ENCODE data around the gene TMEM196.

The TMEM196 gene

DNA sequence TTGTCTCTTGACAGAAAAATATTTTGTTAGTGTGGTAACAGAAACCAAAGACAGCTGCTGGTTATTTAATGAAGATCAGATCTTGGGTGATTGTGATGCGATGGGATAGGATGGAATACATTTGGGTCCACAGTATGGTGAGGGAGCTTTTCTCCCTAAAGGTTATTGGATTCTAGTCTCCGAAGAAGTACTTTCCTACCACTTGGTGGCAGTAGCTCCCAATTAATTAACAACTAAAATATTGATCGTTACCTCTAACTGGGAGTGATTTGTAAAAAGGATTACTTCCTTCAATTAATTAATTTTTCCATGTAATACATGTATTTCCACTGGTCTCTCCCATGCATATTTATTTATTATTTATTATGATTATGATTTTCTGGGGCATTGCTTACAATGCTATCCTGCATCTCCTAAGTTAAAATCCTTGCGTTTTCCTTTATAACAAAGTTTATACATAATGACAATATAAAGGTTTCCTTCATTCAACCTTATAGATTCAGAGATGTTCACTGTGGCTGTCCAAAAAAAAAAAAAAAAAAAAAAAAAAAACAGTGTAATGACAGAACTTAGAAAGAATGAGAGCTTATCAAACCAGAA is 25.6 kb downstream of the TMEM196 start:
- TF ChIP-seq, protein P1, sequence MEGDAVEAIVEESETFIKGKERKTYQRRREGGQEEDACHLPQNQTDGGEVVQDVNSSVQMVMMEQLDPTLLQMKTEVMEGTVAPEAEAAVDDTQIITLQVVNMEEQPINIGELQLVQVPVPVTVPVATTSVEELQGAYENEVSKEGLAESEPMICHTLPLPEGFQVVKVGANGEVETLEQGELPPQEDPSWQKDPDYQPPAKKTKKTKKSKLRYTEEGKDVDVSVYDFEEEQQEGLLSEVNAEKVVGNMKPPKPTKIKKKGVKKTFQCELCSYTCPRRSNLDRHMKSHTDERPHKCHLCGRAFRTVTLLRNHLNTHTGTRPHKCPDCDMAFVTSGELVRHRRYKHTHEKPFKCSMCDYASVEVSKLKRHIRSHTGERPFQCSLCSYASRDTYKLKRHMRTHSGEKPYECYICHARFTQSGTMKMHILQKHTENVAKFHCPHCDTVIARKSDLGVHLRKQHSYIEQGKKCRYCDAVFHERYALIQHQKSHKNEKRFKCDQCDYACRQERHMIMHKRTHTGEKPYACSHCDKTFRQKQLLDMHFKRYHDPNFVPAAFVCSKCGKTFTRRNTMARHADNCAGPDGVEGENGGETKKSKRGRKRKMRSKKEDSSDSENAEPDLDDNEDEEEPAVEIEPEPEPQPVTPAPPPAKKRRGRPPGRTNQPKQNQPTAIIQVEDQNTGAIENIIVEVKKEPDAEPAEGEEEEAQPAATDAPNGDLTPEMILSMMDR (IDR thresholded peaks at IDR 0.05) = peak; percentile 70

DNA sequence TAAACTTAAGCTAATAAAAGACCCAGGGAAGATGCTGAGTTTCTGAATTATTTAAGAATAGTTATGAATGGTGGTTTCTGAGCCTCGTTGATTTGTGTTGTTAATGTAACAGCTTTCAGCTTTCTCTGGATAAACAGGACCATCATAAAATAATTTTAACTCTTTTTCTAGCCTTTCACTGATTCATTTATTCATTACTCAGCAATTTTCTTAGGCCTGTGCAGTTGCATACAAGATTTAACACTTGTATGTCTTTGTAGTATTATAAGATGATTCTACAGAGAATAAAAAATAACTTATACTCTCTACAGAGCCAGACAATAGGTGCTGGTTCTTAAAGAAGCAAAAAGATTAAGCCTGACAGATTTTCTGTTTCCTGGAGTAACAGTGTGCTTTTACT is 29.3 kb downstream of the TMEM196 start:
- TF ChIP-seq, protein P1 (IDR thresholded peaks at IDR 0.05) = no peak

DNA sequence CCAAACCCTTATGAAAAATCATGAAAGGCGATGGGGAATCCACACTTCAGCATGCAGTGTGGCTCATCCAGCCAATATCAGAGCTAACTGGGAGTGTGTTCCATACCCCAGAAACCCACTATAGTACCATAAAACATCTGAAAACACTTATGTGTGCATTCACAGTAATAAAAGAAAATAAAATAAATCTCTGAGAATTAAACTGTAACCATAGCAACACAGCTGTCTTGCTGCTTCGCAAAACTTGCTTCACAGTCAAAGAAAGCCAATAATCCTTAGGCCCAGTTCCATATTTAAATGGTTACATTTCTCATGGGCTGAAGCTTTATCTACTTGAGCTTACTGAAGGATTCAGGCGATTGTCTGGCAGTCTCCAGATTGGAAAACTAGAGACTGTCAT is 44.7 kb downstream of the TMEM196 start:
- TF ChIP-seq, protein P1 (IDR thresholded peaks at IDR 0.05) = no peak

DNA sequence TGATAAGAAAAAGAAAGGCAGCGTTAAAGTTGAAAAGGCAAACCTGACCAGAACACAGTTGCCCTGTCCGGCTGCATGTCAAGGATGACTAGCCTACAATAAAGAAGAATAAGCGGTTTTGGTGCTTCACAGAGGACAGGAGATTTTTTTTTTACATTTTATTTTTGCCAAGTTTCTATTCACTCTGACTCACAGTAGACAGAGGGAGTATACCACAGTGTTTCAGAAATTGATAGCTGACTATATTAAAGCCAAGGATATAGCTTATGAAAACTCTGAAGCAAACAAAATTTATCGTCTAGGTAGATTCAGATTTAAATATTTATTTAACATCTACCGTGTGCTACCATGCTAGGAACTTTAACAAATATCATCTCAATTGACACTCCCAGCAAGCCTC is 47.6 kb downstream of the TMEM196 start:
- TF ChIP-seq, protein P1 (IDR thresholded peaks at IDR 0.05) = no peak

DNA sequence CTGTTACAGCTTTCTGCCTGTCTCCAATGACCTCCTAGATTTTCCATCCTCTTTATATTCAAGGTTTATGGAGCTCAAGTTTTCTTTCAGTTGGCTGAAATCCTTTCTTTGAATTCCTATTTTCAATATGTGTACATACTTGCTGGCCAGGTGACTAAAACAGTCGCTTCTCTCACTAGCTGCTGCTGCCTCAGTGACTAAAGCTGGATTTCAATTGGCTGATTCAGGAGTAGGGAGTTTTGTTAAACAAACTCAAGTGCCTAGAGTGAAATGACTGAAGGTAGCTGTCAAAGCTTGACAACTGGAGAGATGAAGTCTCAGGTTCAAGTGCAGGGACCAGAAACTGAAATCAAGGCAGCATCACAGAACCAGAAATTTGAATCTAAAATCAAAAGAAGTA is 57.9 kb downstream of the TMEM196 start:
- TF ChIP-seq, protein P1 (IDR thresholded peaks at IDR 0.05) = no peak

DNA sequence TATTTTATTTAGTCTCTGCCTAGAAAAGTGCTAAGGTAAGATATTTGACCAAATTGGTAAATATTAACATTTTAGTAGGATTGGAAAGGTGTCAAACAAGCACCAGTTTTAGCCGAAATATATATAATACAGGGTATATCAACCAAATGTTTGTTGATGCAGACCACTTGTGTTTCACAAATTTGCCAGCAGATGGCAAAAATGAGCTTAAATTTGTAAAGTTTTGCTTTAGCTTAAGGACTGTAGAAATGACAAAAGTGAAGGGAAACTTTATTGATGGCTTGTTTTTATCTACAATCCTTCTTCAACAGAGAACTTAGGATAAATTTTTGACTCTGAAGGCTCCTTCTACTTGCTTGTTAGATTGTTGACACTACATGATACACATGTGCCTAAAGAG is 59.7 kb downstream of the TMEM196 start:
- TF ChIP-seq, protein P1 (IDR thresholded peaks at IDR 0.05) = peak; percentile 60

DNA sequence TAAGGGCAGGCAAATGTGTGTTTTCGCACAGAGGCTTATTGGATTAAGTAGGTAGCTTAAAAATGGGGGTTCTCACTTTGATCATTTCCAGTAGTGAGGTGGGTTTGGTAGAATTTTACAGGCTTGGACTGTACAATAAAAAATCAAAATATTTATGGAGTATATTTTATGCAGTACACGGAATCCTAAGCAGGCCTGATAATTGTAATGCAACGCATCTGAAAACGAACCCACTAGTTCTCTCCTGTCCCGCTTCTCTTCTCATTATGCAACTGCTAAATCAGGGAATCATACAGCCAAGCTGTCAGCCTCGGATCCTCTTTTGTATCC is 64.2 kb downstream of the TMEM196 start:
- TF ChIP-seq, protein P1 (IDR thresholded peaks at IDR 0.05) = no peak
